HK-2 (cell line): ENCODE results near the gene ZMYND11.
"Not testable (repeated sequence)": the region's sequence is repeated elsewhere in the genome, so short reads cannot be mapped to it uniquely, and the experiment has no call there.

ENCODE experiments used
- DNase-seq: peaks from one replicate; pipeline ENCODE4 v3.0.0-alpha.2; 2018; ENCODE audit not compliant: unreplicated experiment

The ZMYND11 gene

DNA sequence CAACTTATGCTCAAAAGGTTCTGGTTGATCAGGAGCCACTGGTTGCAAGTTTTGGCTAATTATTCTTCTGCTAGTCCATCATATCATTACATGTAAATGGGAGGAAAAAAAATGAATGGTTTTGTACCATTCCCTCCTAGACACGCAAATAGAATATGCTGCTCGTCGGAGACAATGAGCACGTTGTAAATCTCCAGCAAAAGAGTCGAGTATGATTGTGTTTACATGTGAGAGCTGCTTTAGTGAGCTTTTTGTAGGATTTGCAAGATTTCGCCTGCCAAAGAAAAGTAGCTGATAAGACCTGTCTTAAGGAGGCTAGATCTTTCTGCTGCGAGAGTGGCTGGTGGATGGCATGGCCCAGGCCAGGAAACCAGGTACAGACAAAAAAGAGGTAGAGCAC lies 109.0 kb downstream of the ZMYND11 start:
- no peak for DNase-seq

DNA sequence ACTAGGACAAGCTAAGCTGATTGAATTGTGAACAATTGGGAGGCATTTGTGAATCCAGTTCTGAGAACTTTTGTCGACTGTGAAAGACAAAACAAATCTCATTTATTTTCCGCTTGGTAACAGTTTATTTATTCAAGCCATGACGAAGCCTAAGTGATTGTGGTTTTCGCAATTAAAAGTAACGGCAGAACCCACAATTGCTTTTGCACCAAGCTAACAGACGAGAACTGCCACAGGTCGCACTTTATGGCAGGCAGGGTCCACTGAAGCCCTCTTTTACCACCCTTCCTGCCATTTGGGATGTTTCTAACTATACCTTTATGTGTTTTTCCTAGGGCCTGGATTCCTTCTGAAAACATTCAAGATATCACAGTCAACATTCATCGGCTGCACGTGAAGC lies 111.2 kb downstream of the ZMYND11 start:
- no peak for DNase-seq

DNA sequence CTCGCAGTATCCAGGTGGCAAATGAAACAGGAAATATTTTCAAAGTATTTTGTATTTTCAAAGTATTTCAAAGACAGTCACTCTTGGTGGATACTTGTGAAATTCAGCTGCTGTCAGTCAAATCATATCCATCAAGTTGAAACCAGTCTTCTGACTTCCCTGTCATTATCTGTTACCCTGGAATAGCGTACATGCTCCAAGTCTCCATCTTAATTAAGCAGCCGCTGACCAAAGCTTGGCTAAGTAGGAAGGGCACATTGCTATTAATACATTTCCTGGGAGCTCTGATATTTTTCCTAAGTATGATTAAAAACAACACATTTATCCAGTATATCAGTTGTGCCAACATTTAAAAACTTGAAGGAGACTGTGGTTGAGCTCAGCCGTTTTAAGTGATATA lies 112.2 kb downstream of the ZMYND11 start:
- no peak for DNase-seq

DNA sequence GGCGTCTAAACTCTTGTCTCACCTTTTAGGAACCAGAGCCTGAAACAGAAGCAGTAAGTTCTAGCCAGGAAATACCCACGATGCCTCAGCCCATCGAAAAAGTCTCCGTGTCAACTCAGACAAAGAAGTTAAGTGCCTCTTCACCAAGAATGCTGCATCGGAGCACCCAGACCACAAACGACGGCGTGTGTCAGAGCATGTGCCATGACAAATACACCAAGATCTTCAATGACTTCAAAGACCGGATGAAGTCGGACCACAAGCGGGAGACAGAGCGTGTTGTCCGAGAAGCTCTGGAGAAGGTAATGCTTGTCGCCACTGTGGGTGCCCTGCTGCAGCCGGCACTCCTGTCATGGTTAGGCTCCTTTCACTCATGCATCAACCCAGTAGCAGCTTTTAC lies 113.1 kb downstream of the ZMYND11 start:
- no peak for DNase-seq

DNA sequence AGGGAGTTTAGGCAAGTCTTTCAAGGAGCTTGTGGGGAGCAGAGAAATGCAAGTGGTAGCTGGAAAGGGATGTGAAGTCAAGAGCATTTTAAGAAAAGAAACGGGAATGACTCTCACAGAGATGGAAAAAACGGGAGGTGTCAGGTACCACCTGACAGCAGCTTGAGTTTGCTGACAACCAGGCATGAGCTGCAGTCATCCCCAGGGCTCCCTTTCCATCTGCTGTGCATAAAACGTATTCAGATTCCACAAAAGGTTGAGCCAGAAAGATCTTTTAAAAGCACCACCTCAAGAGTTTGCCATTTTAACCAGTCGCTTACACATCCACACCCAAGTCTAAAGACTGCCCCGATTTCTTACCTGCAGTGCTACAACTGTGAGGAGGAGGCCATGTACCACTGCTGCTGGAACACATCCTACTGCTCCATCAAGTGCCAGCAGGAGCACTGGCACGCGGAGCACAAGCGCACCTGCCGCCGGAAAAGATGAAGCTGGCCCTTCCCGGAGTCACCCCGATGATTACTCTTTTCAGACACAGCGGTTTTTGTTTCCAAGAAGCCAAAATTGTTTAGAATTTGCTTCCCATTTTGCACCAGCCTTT lies 116.8 kb downstream of the ZMYND11 start:
- DNase-seq, result no peak

- no peak for DNase-seq
Observed at GRCh38 chr10:260819-261429, 125.7 kb downstream of the ZMYND11 start.

- not testable (repeated sequence) for DNase-seq
Observed at GRCh38 chr10:264160-265073, 129.2 kb downstream of the ZMYND11 start.

GRCh38 chr10:265074-265440 lies 129.8 kb downstream of the ZMYND11 start:
- not testable (repeated sequence) for DNase-seq

GRCh38 chr10:265816-266588 lies 130.7 kb downstream of the ZMYND11 start:
- DNase-seq, result not testable (repeated sequence)

DNA sequence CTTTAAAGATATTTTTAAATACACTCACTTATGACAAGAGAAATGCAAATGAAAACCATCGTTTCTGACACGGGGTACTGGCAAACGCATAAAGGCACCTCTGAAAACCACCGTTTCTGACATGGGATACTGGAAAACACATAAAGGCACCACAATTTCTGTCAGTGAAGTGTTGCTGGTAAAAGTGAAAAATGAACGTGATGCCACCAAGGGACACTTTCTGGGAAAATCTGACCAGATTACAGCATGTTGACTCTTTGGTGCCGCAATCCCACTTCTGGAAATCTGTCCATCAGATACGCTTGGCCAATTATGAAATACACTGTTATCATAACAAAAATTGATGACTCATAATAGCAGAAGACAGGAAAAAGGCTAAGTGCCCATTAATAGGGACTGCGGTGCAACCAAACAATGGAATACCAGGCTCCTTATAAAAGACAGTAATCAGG lies 131.7 kb downstream of the ZMYND11 start:
- DNase-seq, result no peak

GRCh38 chr10:267705-268104 lies 132.4 kb downstream of the ZMYND11 start:
- no peak for DNase-seq

GRCh38 chr10:269440-270074 lies 134.3 kb downstream of the ZMYND11 start:
- DNase-seq, result no peak

GRCh38 chr10:271201-271600 lies 135.9 kb downstream of the ZMYND11 start:
- DNase-seq, result no peak

DNA sequence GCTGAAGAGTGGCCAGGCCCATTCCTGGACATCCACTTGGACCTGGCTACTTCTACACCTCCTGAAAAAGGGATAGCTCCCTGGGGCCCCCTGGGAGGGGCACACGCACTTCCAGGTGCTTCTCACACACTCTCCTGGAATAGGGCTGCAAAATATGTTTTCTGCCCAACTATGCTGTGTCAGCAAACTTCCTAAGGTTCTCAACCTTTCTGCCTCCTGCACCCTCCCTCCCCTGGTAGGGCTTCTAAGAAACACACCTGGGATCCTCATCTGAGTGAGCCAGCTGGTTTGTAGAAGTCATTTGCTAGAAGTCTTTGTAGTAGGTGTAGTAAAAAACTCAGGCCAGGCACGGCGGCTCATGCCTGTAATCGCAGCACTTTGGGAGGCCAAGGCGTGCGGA lies 136.5 kb downstream of the ZMYND11 start:
- DNase-seq, result no peak

DNA sequence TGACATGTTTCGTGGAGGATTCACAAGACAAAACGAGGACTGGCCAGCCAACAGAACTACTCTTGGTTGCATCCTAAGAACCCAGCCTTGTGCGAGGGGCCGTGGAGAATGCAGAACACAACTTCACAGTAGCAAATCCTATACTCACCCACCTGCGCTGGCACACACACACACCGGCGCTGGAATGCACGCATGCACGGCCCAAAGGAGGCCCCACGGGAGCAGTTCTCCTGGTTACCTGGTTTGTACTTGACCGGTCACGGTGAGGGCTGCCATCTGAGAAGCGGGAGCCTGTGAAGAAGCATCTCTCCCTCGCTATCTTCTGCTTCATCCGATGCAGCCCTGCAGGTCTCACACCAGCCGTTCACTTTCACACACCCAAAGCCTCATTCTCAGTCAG lies 137.8 kb downstream of the ZMYND11 start:
- no peak for DNase-seq

GRCh38 chr10:274866-275265 lies 139.6 kb downstream of the ZMYND11 start:
- no peak for DNase-seq

DNA sequence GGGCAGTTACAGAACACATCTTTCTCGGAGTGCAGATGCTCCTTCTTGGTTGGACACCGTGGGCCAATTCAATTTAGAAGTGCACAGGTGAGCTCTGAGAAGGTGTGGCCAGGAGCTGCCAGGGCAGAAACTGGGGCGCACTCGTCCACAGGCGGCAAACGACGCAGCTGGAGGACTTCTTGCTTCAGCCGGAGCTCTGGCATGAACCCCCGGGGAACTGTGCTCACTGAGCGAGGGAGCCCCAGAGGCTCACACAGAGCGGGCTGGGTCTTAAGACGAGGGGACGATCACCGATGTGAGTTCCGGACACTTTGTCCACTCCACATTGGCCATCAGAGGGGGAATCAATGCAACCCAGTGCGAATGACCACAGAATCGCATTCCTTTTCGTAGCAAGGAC lies 140.4 kb downstream of the ZMYND11 start:
- no peak for DNase-seq

DNA sequence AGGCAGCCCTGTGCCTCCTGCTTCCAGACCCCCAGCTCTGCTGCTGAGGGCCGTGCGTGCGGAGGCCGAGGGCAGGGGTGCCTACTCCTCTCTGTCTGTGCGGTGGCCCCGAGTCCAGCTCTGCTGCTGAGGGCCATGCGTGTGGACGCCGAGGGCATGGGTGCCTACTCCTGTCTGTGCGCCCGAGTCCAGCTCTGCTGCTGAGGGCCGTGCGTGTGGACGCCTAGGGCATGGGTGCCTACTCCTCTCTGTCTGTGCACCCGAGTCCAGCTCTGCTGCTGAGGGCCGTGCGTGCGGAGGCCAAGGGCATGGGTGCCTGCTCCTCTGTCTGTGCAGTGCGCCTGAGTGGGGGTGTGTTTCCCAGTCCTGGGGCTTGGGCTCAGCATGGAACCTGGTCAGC lies 142.7 kb downstream of the ZMYND11 start:
- no peak for DNase-seq

DNA sequence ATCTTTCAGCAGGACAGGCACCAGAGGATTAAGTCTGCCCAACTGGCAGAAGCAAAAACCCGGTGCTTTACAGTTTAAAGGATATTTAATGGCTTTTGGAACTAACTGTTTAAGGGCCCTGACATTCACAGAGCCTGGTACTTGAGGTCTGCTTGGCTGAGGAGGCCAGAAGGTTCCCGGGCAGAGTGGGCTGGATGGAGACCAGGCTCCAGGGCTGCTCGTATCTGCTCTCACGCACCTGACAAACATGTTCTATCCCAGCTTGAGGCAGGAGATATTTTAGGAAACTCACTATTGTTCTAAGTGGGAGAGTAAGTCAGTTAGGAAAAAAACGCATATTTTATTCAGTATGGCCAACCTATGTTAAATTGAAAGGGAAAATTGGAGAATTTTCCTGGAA lies 143.5 kb downstream of the ZMYND11 start:
- DNase-seq, result no peak

DNA sequence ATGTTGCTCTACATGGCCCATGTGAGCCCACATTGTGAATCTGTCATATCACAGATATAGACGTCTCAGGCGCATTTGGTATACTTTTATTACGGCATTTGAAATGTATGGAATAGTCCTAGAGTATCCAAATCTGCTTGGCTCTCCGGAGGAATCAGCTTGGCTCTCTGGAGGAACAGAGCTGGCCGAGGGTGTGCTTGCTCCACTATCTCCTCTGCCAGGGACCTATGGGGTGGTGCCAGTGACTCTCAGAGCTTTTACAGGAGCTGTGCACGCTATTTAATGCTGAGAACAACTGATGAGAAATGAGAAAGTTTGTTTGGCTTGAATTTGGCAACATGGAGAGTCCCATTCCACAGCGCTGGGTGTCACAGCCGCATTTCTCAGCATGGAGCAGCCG lies 144.0 kb downstream of the ZMYND11 start:
- no peak for DNase-seq

- DNase-seq, result no peak
Observed at GRCh38 chr10:279655-280054, 144.4 kb downstream of the ZMYND11 start.
